Ureter (tissue), 1 donor: ENCODE results near the gene QKI. TPM values are rescaled to one million over a fixed set of nuclear protein-coding genes. Genes with fewer than 3 reads are reported as not detected.
A peak's percentile ranks its signal among the peaks of the same experiment; 100 is the strongest.
"Not testable (repeated sequence)": the region's sequence is repeated elsewhere in the genome, so short reads cannot be mapped to it uniquely, and the experiment has no call there.

Experiments
- DNase-seq: peaks from one replicate; pipeline ENCODE4 v3.0.0-alpha.2; 2020; ENCODE audit warnings: low spot score
- total RNA-seq: library from RNA; stranded (reverse); gene quantifications from one replicate; pipeline ENCODE4 v1.2.4, GENCODE V29; 2023
- donor health status: DM: yes; HTN: yes; CAD: no.

Gene QKI
- total RNA-seq = 96.7 TPM

DNA sequence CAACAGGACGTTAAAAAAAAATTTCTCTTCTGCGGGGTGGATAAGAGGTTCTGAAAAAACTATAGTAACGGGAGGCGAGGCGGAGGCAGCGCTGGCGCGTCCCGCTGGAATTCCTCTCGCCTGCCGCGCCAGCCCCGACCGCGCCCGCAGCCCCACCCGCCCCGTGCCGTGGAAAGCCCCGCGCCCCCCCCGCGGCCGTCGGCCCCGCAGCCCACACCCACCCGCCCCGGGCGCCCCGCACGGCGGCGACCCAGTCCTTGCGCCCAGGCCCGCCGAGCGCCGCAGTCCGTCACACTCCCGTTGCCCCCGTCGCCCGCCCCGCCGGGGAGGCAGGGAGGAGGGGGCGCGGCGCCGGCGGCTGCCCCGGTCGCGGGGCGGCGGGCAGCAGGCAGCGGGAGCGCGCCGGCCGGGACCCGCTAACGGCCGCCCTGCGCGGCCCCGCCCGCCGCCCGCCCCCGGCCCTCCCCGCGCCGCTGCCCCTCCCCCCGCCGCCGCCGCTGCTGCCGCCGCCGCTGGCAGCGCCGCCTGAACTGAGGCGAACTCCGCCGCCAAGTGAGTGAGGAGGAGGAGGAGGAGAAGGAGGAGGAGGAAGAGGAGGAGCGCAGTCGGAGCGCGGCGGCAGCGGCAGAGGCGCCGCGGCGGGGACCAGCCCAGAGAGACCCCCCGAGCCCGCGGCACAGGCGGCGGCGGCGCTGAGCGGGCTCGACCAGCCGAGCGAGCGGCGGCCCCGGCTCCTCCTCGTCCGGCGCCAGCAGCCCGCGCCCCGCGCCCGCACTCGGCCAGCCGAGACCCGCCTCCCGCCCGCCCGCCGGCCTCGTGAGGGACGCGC, at the start of gene QKI:
QKI (plus strand) TSS at position 602 of the 829 bp plus-strand sequence. CDS start 476 bp downstream, outside the sequence.
- DNase-seq = peak; percentile 86

DNA sequence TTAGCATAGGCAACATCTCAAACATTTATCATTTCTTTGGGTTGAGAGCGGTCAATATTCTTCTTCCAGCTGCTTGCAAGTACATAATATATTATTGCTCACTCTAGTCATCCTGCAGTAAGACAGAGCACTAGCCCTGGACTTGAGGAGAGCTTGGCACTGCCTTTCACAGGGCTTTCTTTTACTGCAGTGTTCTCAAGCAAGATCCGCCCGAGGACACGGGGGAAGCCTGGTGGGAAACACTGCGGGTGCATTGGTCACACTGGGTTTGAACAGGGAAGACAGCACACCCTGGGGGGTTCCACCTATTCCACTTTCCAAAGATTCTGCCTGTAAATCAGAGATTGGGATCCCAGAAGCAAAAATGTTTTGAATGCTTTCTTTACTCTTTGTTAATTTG, 48.2 kb upstream of the QKI start:
- no peak for DNase-seq

DNA sequence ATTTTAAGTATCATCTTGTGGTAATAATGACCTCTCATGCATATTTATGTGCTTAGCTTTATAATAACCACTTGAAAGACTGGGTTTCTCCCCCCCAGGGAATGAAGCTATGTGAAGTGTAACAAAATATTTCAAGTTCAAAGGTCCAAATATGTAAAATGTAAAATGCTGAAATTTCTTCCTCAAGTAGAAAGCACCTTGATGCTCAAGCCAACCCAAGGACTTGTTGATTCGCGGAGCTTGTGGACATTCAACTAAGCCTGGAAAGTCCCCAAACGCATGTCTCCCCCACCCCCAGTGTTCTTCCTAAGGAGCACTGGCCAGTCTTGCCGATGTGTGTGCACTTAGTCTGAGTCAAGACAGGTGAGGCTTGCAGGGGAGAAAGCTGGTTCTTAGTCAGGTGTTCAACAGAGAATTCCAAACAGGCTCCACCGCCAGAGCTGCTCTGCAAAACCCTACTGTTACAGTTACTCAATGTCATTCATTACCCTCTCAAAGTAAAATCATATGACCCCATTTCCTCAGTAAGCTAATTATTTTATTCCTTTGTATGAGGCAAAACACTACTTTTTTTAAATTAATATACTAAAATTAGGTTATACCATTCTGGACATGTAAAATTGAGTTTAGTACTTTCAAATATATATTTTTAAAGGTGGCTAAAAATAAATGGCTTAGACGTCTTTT, 46.9 kb upstream of the QKI start:
- no peak for DNase-seq

DNA sequence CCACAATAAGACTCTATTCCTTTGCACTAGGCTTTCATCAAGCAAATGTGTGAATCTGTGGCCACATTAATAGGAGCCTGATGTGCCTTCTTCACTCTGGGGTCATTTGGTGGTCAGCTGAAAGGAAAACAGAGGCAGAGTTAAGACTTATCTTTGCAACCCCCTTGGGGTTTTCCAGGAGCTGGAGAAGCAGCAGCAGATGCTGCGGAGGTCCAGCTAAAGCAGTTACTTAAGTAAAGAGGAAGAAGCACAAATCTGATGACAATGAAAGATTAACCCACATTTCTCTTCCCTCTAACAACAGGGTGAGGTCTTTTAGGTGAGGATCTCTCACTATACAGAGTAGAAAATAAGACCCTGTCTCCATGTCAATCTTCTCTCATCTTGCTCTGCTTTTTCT, 45.4 kb upstream of the QKI start:
- no peak for DNase-seq

DNA sequence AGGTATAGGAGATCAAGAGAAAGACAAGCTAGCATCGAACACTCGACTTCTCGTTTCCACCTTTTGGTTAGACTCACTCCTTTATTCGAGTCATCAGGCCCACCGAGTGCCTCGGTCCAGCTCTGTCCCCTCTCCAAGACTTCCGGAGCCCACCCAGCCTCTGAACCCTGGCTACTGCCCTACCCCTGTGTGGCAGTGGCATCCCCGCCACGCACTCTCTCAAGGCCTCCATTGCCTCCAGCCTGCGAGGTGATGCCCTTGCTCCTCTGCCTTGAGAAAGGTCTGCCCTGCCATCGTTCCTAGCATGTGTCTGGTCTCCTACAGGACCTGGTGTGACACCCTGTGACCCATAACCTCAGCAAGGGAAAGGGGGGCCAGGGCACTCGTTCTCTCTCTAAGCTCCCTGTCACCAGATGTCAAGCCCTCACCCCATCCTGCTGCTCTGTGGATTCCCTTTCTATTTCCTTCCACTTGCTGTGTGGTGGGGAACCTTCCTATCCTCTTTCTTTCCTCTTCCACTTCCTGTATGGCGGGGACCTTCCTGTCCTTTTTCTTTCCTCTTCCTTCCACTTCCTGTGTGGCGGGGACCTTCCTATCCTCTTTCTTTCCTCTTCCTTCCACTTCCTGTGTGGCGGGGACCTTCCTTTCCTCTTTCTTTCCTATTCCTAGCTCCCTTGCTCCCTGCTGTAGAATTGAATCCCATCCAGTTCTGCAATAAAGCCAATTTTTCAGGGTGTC, 44.7 kb upstream of the QKI start:
- DNase-seq = no peak

DNA sequence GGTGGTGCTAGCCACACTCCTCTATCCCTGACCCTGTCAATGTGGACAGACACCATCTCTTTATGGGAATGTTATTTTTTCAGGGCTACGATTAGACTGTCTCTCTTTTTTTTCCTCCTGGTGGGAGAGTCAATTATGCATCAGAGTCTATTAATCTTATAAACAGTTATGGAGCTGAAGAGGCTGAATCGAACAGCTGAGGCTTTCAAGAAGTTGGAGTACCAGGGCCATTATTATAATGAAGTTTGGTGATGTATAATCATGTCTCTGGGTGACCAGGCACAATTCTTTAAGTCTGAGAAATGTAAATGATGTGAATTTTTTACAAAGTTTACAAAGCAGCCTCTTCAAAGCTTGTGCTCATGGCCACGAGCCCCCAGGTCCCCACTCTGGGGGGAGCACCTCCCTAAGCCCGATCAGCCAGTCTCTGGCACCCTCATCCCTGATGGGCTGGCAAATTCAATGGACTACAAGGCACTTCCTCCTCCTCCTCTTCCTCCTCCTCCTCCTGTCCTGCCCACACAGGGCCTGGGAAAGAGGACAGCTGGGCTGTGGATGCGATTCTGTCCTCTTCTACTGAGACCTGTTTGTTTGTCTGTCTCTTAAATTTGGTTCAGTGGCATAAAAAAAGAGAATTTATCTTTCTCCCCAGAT, 43.9 kb upstream of the QKI start:
- DNase-seq = no peak

DNA sequence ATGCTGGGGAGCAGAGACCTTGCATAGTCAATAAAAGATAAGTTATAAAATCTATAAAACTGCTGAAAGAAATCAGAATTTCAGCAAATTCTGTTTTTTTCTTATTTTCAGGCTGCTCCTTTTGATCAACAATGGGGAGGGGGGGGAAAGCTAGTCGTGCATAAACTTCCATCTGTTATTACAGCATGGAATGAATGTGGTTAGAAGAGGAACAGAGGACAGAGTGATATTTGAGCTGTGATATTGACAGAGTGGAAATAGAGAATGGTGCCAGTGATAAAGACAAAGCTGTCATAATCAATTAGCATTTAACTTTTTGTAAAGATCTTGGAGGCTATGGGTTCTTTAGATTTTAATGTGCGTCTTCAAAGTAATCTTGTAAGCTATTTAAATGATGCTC, 43.4 kb upstream of the QKI start:
- no peak for DNase-seq

DNA sequence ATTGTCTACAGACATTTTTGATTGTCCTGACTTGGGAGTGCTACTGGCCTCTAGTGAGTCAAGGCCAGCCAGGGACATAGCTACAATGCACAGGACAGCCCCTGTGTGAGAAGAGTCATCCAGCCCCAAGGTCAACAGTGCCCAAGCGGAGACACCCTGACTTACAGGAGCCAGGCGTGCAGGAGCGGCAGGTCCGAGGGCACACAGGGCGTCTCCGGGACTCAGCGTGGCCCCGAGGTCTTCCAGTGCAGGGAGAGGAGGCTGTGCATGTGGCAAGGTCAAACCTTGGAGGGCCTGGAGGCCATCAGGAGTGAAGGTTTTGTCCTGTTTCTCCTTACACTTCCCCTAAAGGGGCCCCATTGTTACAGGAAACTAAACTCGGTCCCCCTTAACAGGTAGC, 41.3 kb upstream of the QKI start:
- DNase-seq = no peak

DNA sequence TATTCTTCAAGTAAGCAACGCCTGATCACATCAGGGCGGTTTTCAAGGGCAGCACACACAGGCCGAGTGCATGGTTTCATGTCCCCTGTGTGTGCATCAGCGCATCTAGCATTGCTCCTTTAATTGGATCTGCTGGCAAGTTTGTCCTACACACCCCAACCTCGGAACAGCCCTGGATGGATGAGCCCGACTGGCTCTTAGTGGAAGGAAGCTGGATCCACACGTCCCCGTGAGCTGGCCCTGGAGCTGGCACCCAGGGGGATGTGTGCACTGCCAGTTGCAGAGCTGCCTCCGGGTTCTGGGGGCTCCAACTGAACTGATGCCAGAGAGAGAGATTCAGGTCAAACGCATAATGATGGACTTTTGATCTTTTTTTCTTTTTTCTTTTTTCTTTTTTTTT, 39.2 kb upstream of the QKI start:
- DNase-seq = no peak

DNA sequence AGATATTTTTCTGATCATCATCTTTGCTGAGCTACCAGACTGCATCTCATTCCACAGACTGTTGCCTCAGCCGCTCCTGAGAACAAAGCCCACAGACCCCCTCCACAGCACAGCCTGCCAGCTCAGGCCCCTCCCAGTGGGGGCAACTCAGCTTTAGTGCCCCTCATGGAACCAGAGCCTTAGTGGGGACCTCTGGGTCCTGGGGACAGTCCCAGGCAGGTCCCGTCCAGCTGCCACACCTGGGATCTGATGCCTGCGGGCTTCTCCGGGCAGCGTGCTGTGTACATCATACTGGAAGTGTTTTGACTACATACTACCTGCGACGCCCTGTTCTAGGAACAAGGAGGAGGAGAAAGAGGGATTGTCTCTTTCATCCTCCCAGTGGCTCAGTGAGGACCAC, 38.3 kb upstream of the QKI start:
- DNase-seq = no peak

DNA sequence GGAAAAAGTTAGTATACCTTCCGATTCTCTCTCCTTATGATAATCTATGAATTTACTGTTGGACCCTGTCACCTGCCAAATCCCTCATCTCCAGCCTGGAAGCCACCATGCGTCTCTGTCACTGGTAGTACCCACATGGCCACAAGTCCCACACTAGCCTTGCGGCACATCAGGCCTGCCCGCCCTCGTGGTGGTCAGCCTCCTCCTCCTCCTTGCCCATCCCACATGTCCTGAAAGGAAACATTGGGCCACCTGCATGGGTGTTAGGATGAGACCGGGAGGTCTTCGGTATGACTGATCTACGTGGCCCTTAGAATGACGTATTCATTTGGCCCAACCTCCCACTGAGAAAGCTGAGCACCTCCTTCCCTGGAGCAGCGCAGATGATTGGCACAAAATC, 37.0 kb upstream of the QKI start:
- DNase-seq = no peak

DNA sequence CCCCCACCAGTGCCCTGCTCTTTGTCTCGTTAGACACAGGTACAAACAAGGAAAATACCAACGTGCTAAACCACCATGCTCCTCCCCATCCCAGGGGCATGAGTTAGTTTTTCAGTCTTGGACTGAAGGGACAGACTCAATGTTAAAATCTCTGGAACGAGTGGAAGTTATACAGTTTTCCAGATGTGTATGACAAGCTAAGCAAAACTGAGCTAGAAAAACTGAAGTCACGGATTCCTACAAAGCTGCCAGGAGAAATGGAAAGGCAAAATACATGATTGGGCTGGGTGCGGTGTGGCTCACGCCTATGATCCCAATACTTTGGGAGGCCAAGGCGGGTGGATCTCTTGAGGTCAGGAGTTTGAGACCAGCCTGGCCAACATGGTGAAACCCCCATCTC, 34.3 kb upstream of the QKI start:
- no peak for DNase-seq

DNA sequence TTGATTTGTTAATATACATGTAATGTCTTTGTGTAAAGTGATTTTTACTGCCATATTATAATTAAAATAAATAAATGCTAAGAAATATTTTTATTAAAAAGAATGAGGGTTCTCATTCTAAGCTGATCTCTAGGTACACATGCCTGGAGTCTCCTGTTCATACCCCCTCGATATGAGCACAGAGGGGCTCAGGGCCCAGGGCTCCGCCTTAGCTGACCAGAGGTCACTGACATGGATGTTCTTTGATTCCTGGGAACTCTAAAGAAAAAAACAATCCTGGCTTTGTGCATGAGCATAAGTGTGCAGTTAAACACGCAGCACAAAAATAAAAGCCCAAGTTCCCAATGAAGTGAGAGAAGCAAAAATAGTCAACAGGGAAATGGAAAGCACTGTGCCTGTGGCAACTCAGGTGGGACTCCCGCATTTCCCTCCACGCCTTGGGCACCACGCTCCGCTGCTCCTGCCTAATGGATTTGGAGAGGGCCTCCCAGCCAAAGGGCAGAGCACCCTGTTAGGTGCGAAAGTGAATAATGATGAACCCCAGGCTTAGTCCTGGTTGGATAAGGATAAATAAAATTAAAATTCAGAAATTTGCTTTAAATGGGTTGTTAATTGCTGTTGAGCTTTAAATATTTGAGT, 33.3 kb upstream of the QKI start:
- DNase-seq = no peak

DNA sequence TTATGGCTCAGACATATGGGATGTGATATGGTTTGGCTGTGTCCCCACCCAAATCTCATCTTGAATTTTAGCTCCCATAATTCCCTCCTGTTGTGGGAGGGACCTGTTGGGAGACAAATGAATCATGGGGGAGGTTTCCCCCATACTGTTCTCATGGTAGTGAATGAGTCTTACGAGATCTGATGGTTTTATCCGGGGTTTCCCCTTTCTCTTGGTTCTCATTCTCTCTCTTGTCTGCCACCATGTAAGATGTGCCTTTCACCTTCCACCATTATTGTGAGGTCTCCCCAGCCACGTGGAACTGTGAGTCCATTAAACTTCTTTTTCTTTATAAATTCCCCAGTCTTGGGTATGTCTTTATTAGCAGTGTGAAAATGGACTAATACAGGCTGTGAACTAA, 31.1 kb upstream of the QKI start:
- not testable (repeated sequence) for DNase-seq

DNA sequence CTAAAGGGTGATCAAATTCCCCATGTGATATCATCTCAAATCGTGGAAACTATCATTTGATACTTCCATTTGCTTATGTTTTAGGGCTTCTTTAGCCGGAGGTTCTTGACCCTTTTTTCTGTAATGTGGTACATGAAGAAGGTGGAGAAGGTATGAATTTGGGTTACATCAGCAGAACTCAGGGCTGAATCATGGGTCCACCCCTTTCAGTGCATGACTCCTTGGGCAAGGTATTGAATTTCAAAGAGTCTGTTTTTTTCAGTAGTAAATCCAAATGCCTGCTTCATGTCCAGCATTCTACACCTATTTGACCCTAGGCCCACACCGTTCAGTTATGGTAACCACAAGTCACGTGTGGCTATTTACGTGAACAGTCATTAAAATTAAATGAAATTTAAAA, 30.6 kb upstream of the QKI start:
- DNase-seq = no peak

DNA sequence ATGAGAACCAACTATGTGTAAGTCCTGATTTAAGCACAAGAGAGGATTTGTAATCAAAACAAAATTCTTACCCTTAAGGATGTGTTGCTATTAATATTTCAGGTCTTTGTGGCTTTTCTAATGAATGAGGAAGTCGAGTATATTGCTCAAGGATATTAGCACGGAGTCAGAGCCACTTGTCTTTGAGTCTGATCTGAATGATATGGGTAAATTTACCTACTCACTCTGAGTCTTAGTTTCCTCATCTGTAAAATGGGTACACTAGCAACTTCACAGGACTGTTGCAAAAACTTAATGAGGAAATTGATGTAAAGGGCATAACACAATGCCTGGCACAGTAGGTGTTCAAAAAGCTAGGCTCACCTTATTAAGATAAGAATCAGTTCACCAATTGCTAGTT, 30.0 kb upstream of the QKI start:
- DNase-seq = no peak

DNA sequence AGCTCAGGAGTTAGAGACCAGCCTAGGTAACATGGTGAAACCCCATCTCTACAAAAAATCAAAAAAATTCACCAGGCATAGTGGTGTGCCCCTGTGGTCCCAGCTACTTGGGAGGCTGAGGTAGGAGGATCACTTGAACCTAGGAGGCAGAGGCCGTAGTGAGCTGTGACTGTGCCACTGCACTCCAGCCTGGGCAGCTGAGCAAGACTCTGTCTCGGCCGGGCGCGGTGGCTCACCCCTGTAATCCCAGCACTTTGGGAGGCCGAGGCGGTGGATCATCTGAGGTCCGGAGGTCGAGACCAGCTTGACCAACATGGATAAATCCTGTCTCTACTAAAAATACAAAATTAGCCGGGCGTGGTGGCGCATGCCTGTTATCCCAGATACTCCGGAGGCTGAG, 29.0 kb upstream of the QKI start:
- DNase-seq = not testable (repeated sequence)

DNA sequence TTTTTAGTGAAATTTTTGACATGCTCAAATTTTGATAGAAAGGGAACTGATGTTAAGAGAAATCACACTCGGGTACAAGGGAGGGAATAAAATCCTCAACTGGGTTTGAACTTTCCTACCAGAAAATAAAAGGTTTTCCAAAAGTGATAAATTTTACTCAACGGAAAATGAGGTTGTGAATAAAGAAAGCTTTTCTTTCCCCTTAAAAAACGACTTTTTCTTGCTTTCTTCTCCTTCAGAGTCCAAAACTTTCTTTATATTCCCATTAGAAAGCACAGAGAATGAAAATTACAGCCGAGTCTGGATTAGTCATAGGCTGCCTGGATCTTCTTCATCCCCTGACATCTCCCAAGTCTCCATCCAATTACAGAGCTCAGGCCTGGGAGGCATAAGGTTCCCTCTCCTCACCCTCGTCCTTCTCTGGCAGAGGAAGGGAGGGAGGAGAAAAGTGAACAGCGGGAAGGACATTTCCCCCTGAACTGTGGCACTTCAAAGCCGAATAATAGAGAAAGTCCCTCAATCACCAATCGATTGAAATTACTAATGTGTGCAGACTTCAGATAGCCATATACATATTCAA, 28.1 kb upstream of the QKI start:
- no peak for DNase-seq

DNA sequence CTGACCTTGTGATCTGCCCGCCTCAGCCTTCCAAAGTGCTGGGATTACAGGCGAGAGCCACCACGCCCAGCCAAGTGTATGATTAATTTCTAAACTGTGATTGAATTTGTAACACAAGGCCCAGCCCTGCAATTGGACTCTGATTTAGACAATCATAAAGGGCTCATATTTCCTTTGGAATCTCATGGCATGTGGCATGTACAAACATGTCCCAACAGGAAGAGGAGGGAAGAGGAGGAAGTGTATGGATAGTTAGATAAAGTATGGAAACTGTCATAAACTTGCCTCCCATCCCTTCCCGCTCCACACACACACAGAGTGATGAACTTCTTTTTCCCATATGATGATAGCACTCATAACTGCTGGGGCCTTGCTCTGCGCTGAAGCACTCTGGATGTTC, 27.2 kb upstream of the QKI start:
- DNase-seq = no peak

DNA sequence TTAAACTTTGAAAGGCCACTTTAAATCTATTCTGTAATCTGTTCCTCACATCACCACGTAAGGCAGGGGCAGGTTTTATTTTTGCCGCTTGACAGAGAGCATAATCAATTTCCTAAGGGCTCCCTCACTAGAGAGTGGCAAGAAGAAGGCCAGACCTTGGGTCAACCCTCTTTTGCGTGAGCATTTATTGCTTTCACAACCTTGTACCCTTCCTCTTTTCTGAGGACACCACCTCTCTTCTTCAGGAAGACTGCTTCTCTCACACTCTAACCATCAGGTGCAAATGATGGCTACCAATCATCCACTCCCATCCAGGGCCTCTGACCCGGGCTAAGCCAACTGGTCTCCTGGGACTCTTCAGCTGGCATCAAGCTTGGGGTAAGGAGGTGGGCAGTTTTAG, 25.2 kb upstream of the QKI start:
- DNase-seq = no peak

DNA sequence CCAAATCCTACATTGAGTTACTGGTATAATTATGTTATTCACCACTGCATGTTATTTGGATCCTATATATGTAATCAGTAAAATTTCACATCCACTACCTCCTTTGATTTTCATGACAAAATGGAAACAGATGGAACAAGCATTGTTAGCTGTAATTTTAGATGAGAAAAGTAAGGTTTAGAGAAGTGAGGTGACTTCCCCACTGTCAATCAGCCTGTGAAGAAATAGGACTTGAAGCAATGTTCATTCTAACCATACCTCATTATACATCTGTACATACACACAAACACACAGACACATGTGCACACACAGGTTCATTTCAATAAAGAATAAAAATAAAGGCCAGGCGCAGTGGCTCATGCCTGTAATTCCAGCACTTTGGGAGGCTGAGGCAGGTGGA, 23.7 kb upstream of the QKI start:
- DNase-seq = no peak
